ENCODE measurements around the gene HECW1.
"Not testable (repeated sequence)": the region's sequence is repeated elsewhere in the genome, so short reads cannot be mapped to it uniquely, and the experiment has no call there.

The HECW1 gene

GRCh38 chr7:43211286-43211685, 98.8 kb downstream of the HECW1 start:
- peak; percentile 8 for TF ChIP-seq CTCF (conservative IDR thresholded peaks at IDR 0.05; ENCODE audit: control insufficient read depth, insufficient read depth, low read depth, low read length)
- DNase-seq (ENCODE audit: low read depth), result no peak
- no peak overlapping the region for H3K4me3 ChIP-seq (ENCODE audit: control insufficient read depth, low read depth, low read length)

DNA sequence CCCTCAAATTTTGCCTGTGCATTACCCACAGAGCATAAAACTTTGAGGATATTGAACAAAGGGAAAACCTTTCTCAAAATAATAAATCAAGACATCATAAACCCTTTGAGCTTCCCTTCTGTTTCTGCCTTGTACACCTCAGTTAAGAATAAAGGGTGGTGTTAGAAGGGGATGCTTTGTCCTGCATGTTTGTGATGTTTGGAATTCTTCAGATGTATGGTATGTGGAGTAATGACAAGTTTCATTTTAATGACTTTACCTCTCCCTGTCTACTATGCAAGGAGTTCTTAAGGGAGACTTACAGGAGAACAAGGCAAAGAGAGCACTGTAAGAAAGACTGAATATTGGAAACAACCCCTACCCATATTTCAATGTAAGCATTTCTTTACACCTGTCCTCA, 99.2 kb downstream of the HECW1 start:
- no peak for TF ChIP-seq CTCF (conservative IDR thresholded peaks at IDR 0.05; ENCODE audit: control insufficient read depth, insufficient read depth, low read depth, low read length)
- DNase-seq (ENCODE audit: low read depth), result no peak
- H3K4me3 ChIP-seq (ENCODE audit: control insufficient read depth, low read depth, low read length), result no peak overlapping the region

GRCh38 chr7:43212921-43213320, 100.5 kb downstream of the HECW1 start:
- no peak for DNase-seq (ENCODE audit: low read depth)
- no peak for TF ChIP-seq CTCF (conservative IDR thresholded peaks at IDR 0.05; ENCODE audit: control insufficient read depth, insufficient read depth, low read depth, low read length)
- H3K4me3 ChIP-seq (ENCODE audit: control insufficient read depth, low read depth, low read length), result no peak overlapping the region

- no peak overlapping the region for H3K4me3 ChIP-seq (ENCODE audit: control insufficient read depth, low read depth, low read length)
- TF ChIP-seq CTCF (conservative IDR thresholded peaks at IDR 0.05; ENCODE audit: control insufficient read depth, insufficient read depth, low read depth, low read length), result no peak
- DNase-seq (ENCODE audit: low read depth), result no peak
Measured at GRCh38 chr7:43215061-43215460, 102.6 kb downstream of the HECW1 start.

DNA sequence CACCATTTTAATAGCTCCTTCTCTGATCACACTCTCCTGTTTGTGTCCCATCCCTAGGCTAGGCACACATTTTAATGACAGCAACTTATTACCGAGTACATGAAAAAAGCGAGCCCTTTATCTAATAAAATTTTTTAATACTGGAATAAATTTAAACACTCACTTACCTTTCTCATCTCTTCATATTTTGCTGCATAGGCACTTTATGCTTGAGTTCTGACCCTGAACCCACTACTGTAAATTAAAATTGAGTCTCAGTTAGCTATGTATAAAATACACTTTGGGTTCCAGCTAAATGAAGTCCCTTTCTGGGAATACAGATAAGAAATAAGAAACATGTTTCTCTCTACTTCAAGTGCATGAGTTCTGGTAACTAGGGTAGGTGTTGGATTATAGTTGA, 104.6 kb downstream of the HECW1 start:
- TF ChIP-seq CTCF (conservative IDR thresholded peaks at IDR 0.05; ENCODE audit: control insufficient read depth, insufficient read depth, low read depth, low read length), result no peak
- DNase-seq (ENCODE audit: low read depth), result no peak
- H3K4me3 ChIP-seq (ENCODE audit: control insufficient read depth, low read depth, low read length), result no peak overlapping the region

- not testable (repeated sequence) for H3K4me3 ChIP-seq (ENCODE audit: control insufficient read depth, low read depth, low read length); DNase-seq (ENCODE audit: low read depth)
Measured at GRCh38 chr7:43218901-43219300, 106.5 kb downstream of the HECW1 start.

GRCh38 chr7:43220250-43220649, 107.8 kb downstream of the HECW1 start:
- H3K4me3 ChIP-seq (ENCODE audit: control insufficient read depth, low read depth, low read length), result no peak overlapping the region
- peak; percentile 97 for DNase-seq (ENCODE audit: low read depth)
- TF ChIP-seq CTCF (conservative IDR thresholded peaks at IDR 0.05; ENCODE audit: control insufficient read depth, insufficient read depth, low read depth, low read length), result no peak

All from fibroblast of mammary gland (primary cell).